Parathyroid adenoma (tissue), 2 donors: ENCODE results near the gene RYR1.

ENCODE experiments used
- H2AFZ ChIP-seq: fragments of 300-600 bp; sonication (generic); one replicate; pipeline ENCODE4 v1.7.0; 2017; ENCODE audit warnings: antibody characterized with exemption, mild to moderate bottlenecking
- H3K27ac ChIP-seq: fragments of 300-600 bp; sonication (generic); one replicate; pipeline ENCODE4 v1.7.0; 2017
- H3K27me3 ChIP-seq: fragments of 300-600 bp; sonication (generic); one replicate; pipeline ENCODE4 v1.7.0; 2017; ENCODE audit warnings: low read length; ENCODE audit not compliant: control insufficient read depth, insufficient read depth
- H3K36me3 ChIP-seq: fragments of 300-600 bp; sonication (generic); one replicate; pipeline ENCODE4 v1.7.0; 2017; ENCODE audit warnings: low read length; ENCODE audit not compliant: control insufficient read depth, insufficient read depth
- H3K4me1 ChIP-seq: fragments of 300-600 bp; sonication (generic); one replicate; pipeline ENCODE4 v1.7.0; 2017; ENCODE audit warnings: control low read depth
- H3K4me2 ChIP-seq: fragments of 300-600 bp; sonication (generic); one replicate; pipeline ENCODE4 v1.7.0; 2017; ENCODE audit warnings: low read length
- H3K4me3 ChIP-seq: fragments of 300-600 bp; sonication (generic); one replicate; pipeline ENCODE4 v1.7.0; 2017; ENCODE audit warnings: low read depth, low read length
- H3K79me2 ChIP-seq: fragments of 300-600 bp; sonication (generic); one replicate; pipeline ENCODE4 v1.7.0; 2017; ENCODE audit warnings: control low read depth
- H3K9ac ChIP-seq: fragments of 300-600 bp; sonication (generic); one replicate; pipeline ENCODE4 v1.7.0; 2017; ENCODE audit warnings: mild to moderate bottlenecking
- H3K9me3 ChIP-seq: fragments of 300-600 bp; sonication (generic); one replicate; pipeline ENCODE4 v1.7.0; 2017; ENCODE audit warnings: low read length; ENCODE audit not compliant: control insufficient read depth
- TF ChIP-seq, protein P1 (sequence below): fragments of 300-600 bp; sonication (generic); IDR thresholded peaks from one replicate; pipeline ENCODE4 v1.7.0; 2017; ENCODE audit warnings: antibody characterized with exemption, mild to moderate bottlenecking
- donor health status: primary hyperparathyroidism.

The RYR1 gene

GRCh38 chr19:38420935-38421334, 12.6 kb upstream of the RYR1 start:
- Histone ChIP-seq H3K27ac (no peak overlapping the region), H2AFZ (no peak overlapping the region), H3K4me1 (peaks cover 3% of the 10 kb centered on the region), H3K9ac (no peak overlapping the region), H3K27me3 (no peaks in the 10 kb centered on the region), H3K36me3 (no peaks in the 10 kb centered on the region), H3K4me2 (no peak overlapping the region), H3K9me3 (no peaks in the 10 kb centered on the region), H3K79me2 (no peaks in the 10 kb centered on the region), H3K4me3 (no peak overlapping the region)
- TF ChIP-seq, protein P1, sequence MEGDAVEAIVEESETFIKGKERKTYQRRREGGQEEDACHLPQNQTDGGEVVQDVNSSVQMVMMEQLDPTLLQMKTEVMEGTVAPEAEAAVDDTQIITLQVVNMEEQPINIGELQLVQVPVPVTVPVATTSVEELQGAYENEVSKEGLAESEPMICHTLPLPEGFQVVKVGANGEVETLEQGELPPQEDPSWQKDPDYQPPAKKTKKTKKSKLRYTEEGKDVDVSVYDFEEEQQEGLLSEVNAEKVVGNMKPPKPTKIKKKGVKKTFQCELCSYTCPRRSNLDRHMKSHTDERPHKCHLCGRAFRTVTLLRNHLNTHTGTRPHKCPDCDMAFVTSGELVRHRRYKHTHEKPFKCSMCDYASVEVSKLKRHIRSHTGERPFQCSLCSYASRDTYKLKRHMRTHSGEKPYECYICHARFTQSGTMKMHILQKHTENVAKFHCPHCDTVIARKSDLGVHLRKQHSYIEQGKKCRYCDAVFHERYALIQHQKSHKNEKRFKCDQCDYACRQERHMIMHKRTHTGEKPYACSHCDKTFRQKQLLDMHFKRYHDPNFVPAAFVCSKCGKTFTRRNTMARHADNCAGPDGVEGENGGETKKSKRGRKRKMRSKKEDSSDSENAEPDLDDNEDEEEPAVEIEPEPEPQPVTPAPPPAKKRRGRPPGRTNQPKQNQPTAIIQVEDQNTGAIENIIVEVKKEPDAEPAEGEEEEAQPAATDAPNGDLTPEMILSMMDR: no peak

- Histone ChIP-seq H3K9me3 (no peaks in the 10 kb centered on the region), H3K4me3 (no peak overlapping the region), H3K27ac (no peak overlapping the region), H3K4me2 (no peak overlapping the region), H3K79me2 (no peaks in the 10 kb centered on the region), H2AFZ (no peak overlapping the region), H3K27me3 (no peaks in the 10 kb centered on the region), H3K4me1 (peaks cover 3% of the 10 kb centered on the region), H3K36me3 (no peaks in the 10 kb centered on the region), H3K9ac (no peak overlapping the region)
- TF ChIP-seq, protein P1: no peak
Observed at GRCh38 chr19:38421856-38422255, 11.6 kb upstream of the RYR1 start.

GRCh38 chr19:38422438-38422837, 11.1 kb upstream of the RYR1 start:
- Histone ChIP-seq H3K4me2 (no peak overlapping the region), H3K27ac (no peak overlapping the region), H3K27me3 (no peaks in the 10 kb centered on the region), H3K79me2 (no peaks in the 10 kb centered on the region), H3K36me3 (no peaks in the 10 kb centered on the region), H2AFZ (no peak overlapping the region), H3K9ac (no peak overlapping the region), H3K9me3 (no peaks in the 10 kb centered on the region), H3K4me1 (peaks cover 3% of the 10 kb centered on the region), H3K4me3 (no peak overlapping the region)
- TF ChIP-seq, protein P1: no peak

- H3K79me2 ChIP-seq: no peaks in the 10 kb centered on the region
- no peak overlapping the region for H3K4me2 ChIP-seq
- TF ChIP-seq, protein P1: no peak
- no peak overlapping the region for H3K9ac ChIP-seq
- no peaks in the 10 kb centered on the region for H3K27me3 ChIP-seq
- H3K9me3 ChIP-seq: no peaks in the 10 kb centered on the region
- no peaks in the 10 kb centered on the region for H3K36me3 ChIP-seq
- no peak overlapping the region for H3K27ac ChIP-seq
- no peak overlapping the region for H3K4me3 ChIP-seq
- H3K4me1 ChIP-seq: no peaks in the 10 kb centered on the region
- H2AFZ ChIP-seq: no peak overlapping the region
Observed at GRCh38 chr19:38424272-38424671, 9.2 kb upstream of the RYR1 start.

- TF ChIP-seq, protein P1: no peak
- no peaks in the 10 kb centered on the region for H3K27me3 ChIP-seq
- H3K9me3 ChIP-seq: no peaks in the 10 kb centered on the region
- no peak overlapping the region for H3K4me3 ChIP-seq
- H3K9ac ChIP-seq: no peak overlapping the region
- H3K79me2 ChIP-seq: no peaks in the 10 kb centered on the region
- H2AFZ ChIP-seq: no peak overlapping the region
- no peaks in the 10 kb centered on the region for H3K4me1 ChIP-seq
- no peak overlapping the region for H3K4me2 ChIP-seq
- no peaks in the 10 kb centered on the region for H3K36me3 ChIP-seq
- H3K27ac ChIP-seq: no peak overlapping the region
Observed at GRCh38 chr19:38425222-38425809, 8.2 kb upstream of the RYR1 start.
